ENCODE results near the gene SLC10A1.

SLC10A1 gene

DNA sequence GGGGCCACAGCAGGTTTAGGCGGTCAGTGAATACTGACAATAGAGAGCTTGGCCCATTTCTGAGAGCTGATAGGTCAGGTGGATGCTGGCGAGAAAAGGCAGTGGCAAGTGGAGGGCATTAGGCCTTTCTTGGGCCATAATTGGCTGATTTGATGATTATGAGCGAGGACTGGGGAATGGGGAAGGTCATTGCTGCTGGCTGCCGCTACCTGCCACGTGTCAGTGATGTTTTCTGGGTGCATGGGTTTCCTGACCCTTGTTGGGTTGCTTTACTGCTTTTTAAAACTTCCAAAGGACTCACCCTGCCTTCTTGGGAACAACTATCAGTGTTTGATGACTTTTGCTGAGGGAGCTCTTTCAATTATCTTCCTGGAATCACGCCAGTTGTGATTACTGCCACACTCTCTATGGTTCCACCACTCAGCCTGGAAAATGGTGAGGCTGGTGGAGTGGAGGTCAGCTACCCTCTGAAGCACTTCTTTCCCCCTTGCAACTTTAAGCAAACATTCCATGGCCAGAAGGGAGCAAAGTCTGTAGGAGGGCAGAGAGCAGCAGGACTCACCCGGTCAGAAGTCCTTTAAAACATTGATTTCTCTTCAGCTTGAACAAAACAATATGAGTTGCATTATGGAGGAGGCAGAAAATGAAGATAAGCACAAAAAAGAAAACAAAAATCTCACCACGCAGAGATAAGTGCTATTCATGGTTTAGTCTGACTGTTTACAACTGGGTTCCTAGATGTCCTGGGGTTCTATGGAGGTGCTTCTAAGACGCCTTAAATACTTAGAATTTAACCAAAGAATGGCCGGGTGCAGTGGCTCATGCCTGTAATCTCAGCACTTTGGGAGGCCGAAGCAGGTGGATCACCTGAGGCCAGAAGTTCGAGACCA, 12.1 kb upstream of the SLC10A1 start:
- DNase-seq = no peak

- no peak for DNase-seq
Observed at GRCh38 chr14:69807192-69807591, 10.2 kb upstream of the SLC10A1 start.

- no peak for DNase-seq
Observed at GRCh38 chr14:69804902-69805301, 7.9 kb upstream of the SLC10A1 start.

- DNase-seq = no peak
Observed at GRCh38 chr14:69803753-69804152, 6.7 kb upstream of the SLC10A1 start.

GRCh38 chr14:69798339-69798735, 1.3 kb upstream of the SLC10A1 start:
- DNase-seq = no peak

DNA sequence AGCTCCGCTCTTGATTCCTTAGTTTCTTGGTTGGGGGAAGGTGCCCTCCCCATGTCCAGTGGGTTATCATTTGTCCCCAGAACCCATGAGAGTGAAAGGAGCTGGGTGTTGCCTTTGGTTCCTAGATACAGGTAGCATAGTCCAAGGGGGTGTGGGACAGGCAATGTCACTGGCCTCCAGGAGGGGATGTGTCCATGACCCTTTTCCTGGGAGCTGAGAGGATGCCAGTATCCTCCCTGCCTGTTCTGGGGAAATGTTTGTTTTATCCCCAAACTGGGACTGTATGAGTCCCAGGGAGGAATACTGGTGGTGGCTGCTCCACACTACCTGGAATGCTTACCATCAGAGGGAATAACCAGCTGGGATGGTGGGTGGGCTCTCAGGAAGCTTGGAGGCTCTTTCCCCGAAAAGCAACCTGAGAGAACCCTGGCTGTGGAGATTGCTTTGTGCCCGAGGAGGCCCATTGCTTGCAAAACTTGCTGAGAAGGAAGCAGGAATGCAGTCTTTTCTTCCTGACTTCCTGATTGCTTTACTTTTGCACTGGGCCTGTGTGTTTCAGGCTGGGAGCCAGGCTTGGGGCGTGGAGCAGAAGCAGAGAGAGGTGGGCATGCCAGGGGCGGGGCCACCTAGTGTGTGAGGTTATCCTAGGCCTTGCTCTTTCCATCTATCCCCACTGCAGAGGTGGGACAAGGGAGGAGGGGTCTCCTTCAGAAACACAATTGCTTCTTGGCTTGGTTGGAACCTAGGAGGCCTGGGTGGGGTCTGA, 715 bp upstream of the SLC10A1 start:
- DNase-seq = no peak

DNA sequence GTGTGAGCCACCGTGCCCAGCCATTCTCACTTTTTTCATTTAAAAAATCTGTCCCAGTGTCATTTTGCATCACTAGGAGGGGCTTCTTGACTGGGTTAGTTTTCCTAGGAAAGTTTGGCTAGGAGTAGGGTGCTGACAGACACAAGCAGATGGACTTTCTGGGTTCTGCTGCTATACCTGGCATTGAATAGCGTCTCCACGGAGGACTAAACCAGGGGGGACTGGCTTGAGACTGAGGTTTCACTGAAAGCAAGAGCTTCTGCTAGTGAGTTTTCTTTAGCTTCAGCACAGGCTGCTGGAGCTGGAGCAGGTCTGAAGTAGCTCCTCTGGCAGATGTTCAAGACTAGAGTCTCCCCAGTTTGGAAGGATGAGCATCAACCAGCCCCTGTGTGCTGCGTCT, 1.4 kb downstream of the SLC10A1 start:
- DNase-seq = no peak

GRCh38 chr14:69794791-69795190, 2.2 kb downstream of the SLC10A1 start:
- DNase-seq = no peak

GRCh38 chr14:69792887-69793421, 4.1 kb downstream of the SLC10A1 start:
- DNase-seq = no peak

- no peak for DNase-seq
Observed at GRCh38 chr14:69789118-69789640, 7.9 kb downstream of the SLC10A1 start.

DNA sequence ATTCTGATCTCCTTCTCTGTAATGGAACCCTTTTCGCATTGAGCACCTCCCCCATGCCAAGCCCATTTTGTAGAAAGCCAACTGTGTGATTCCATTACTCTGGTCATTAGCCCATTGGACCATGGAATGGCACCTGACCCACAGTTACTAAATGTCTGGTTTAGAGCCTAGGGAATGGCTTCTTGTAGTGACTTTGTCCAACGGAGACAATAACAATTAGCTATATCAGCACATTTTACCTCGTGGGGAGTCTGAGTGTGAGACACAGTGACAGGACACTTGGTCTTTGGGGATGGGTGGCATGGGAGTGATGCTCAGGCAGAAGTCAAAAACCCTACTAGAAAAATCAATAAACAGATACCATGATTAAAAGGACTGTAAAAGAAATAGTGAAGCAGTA, 10.4 kb downstream of the SLC10A1 start:
- no peak for DNase-seq

DNA sequence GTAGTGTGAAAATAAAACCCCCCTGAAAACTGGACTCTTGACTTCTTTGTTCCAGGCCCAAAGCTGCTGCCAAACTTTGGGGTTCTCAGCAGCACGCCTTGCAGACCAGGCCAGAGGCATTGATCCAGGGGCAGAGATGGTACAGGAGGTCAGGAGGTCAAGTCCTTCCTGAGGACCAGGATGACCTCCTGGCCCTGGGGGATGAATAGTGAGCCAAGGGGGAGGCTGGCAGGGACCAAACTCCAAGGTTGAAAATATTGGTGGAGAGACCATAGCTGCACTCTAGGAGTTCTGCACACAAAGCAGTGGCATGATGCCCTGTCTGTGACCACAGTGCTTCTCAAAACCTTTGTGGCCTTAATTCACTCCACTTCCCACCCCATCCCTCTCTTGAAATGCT, 12.1 kb downstream of the SLC10A1 start:
- DNase-seq = no peak

DNA sequence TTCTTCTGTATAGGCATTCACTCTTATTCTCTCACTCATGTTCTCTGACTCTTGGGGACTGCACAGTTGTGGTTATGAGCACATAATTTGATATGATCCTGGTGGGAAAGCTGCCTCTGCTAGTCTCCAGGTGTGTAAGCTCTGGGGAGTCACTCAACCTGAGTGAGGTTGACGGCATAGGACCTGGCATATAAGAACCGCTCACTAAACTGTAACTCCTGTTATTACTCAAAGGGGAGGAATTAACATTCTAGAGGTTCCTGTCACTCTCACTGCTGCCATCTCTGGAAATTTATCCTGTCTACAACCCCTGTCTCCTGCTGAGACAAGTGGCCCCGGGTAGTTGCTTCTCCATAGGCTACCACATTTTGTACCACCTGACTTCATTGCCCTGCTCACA, 16.1 kb downstream of the SLC10A1 start:
- DNase-seq = no peak

DNA sequence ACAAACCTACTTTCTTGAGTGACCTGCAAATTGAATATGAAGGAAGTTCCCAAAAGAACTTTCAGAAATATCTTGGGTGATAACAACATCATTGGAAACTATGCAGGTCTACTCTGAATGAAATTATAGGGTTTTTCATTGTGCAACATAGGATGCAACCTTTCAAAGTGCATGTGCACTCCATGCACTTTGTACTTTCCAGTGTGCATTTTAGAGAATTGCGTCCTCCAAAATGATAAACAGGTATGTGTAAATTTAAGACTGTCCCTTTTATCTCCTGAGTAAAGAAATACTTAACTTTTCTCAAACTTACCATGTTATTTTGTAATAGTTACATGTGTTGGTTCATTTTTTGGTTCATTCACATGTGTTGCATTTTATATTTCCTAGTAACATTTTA, 16.9 kb downstream of the SLC10A1 start:
- no peak for DNase-seq

GRCh38 chr14:69779088-69779487, 18.0 kb downstream of the SLC10A1 start:
- DNase-seq = no peak

- DNase-seq = no peak
Observed at GRCh38 chr14:69776875-69777453, 20.1 kb downstream of the SLC10A1 start.

- no peak for DNase-seq
Observed at GRCh38 chr14:69775012-69775411, 22.0 kb downstream of the SLC10A1 start.

DNA sequence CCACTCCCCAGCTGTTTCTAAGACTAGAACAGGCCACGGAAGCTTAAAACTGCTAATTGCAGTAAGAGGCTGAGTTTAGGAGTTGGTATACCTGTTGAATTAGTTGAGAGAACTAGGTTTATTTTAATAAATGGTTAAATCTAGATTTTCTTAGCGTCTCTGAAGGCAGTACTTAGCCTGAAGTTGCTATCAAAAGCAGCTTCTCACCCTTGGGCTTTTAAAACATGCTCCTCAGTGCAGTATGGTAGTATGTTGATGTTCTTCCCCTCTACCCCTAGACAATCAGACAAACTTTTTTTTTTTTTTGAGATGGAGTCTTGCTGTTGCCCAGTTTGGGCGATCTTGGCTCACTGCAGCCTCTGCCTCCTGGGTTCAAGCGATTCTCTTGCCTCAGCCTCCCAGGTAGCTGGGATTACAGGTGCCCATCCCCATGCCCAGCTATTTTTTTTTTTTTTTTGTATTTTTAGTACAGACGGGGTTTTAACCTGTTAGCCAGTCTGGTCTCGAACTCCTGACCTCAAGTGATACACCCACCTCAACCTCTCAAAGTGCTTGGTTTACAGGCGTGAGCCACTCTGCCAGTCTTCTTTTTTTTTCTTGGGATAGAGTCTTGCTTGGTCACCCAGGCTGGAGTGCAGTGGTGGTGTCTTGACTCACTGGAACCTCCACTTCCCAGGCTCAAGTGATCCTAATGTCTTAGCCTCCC, 23.3 kb downstream of the SLC10A1 start:
- no peak for DNase-seq

DNA sequence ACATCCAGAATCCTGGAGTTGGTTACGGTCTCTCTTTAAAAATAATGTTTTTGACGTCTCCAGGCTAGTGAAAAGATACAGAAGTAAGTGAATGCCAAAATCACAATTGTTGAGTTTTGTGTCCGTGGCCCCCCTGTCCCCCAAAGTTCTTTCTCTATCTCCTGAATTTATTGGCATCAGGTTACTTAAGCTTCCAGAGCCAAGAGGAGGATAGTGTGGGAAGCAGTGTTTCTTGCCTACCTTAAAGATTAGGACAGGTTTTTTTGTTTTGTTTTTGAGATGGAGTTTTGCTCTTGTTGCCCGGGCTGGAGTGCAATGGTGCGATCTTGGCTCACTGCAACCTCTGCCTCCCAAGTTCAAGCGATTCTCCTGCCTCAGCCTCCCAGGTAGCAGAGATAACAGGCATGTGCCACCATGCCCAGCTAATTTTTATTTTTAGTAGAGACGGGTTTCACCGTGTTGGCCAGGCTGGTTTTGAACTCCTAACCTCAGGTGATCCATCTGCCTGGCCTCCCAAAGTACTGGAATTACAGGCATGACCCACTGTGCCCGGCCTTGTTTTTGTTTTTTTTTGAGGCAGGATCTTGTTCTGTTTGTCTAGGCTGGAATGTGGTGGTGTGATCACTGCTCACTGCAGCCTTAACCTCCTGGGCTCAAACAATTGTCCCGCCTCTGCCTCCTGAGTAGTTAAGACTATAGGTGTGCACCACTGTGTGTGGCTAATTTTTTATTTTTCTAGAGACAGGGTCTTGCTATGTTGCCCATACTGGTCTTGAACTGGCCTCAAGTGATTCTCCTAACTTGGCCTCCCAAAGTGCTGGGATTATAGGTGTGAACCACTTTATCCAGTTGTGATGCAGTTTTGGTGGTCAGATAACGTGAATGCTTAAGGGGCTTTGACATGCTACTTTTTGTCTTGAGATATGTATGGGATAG, 24.7 kb downstream of the SLC10A1 start:
- DNase-seq = no peak

GRCh38 chr14:69771136-69771535, 25.9 kb downstream of the SLC10A1 start:
- no peak for DNase-seq

GRCh38 chr14:69770559-69770958, 26.5 kb downstream of the SLC10A1 start:
- no peak for DNase-seq

- DNase-seq = no peak
Observed at GRCh38 chr14:69769623-69770022, 27.4 kb downstream of the SLC10A1 start.

Measured in NCI-H146 (cell line).